NCI-H2227 treated with DMSO at 0.1 percent for 48 hours (cell line): ENCODE data around the gene KIR3DL3.
"Not testable (repeated sequence)": the region's sequence is repeated elsewhere in the genome, so short reads cannot be mapped to it uniquely, and the experiment has no call there.

Experiments used
- DNase-seq: peaks from one replicate; lab custom pipeline; 2025; lab: John Stamatoyannopoulos, UW

Gene KIR3DL3

DNA sequence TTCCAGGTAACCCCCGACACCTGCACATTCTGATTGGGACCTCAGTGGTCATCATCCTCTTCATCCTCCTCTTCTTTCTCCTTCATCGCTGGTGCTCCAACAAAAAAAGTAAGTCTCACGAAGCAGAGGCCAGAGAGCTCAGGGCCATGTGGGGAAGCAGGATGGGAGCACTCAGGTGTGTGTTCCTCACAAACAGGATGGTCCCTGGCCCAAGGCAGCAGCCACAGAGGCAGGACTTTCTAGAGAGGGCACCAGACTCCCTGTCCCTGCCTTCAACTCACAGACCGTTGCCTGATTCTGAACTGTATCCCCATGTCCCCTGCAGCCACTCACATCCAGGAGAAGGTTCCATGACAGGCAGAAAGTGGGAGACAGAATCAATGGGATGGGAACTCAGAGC is 58.7 kb downstream of the KIR3DL3 start:
- not testable (repeated sequence) for DNase-seq
